Measurements from ENCODE around the gene TRAK2.

The TRAK2 gene

DNA sequence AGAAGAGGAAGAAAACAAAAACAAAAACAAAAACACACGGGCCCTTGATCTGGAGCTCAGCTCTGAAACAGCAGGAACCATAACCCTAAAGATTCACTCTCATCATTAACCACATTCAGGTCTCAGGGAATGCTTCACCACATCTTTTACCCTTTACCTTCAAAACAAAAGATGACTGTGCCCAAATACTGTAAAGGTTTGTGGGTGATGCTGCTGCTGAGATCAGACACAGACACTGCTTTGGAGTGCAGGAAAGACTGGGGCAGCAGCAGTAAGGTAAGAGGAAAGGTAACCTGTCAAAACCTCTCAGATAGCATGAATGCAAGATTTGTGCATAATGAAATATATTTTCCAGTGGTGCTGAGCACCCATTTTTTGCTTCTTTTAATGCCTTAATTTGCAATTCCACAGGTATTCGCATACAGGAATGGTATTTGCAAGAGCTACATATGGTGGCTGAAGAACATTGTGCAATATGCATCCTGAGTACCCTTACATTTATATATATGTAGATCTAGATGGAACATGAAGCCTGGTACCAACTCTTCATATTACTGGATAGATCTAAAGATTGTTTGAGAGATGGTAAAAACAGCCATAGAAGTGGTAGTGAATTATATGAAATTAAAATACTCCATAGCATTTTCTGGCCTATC is 90.1 kb downstream of the TRAK2 start:
- H3K4me2 ChIP-seq (ENCODE audit: low read depth, low read length, poor library complexity, severe bottlenecking) = no peak overlapping the region
- H3F3A ChIP-seq (ENCODE audit: low read depth) = no peaks in the 10 kb centered on the region
- H3K9me3 ChIP-seq (ENCODE audit: insufficient read depth, low read depth, low read length) = no peaks in the 10 kb centered on the region
- H3K9me2 ChIP-seq (replicated peaks; ENCODE audit: low read depth, low read length) = no peaks in the 10 kb centered on the region
- no peaks in the 10 kb centered on the region for H3K27me3 ChIP-seq (ENCODE audit: insufficient read depth, low read length, poor library complexity, severe bottlenecking)
- TF ChIP-seq CTCF (conservative IDR thresholded peaks at IDR 0.05; ENCODE audit: low read length) = no peak
- no peak for TF ChIP-seq EZH2phosphoT487 (IDR thresholded peaks at IDR 0.05; ENCODE audit: borderline replicate concordance)
- no peaks in the 10 kb centered on the region for H3K4me1 ChIP-seq (ENCODE audit: insufficient read depth, low read length, poor library complexity, severe bottlenecking)
- H3K4me3 ChIP-seq (ENCODE audit: low read length, poor library complexity, severe bottlenecking) = no peak overlapping the region
- no peak overlapping the region for H3K9ac ChIP-seq (ENCODE audit: low read depth, low read length, poor library complexity, severe bottlenecking)
- no peaks in the 10 kb centered on the region for H3K36me3 ChIP-seq (ENCODE audit: insufficient read depth, low read length)
- H2AFZ ChIP-seq (ENCODE audit: low read length) = no peak overlapping the region
- H4K20me1 ChIP-seq (ENCODE audit: insufficient read depth, low read length, poor library complexity, severe bottlenecking) = no peaks in the 10 kb centered on the region
- H3K79me2 ChIP-seq (ENCODE audit: insufficient read depth, low read length) = no peaks in the 10 kb centered on the region

- H3K4me3 ChIP-seq (ENCODE audit: low read length, poor library complexity, severe bottlenecking) = no peak overlapping the region
- no peaks in the 10 kb centered on the region for H3K4me1 ChIP-seq (ENCODE audit: insufficient read depth, low read length, poor library complexity, severe bottlenecking)
- H3K79me2 ChIP-seq (ENCODE audit: insufficient read depth, low read length) = no peaks in the 10 kb centered on the region
- no peaks in the 10 kb centered on the region for H3K9me3 ChIP-seq (ENCODE audit: insufficient read depth, low read depth, low read length)
- no peak overlapping the region for H3K4me2 ChIP-seq (ENCODE audit: low read depth, low read length, poor library complexity, severe bottlenecking)
- no peaks in the 10 kb centered on the region for H4K20me1 ChIP-seq (ENCODE audit: insufficient read depth, low read length, poor library complexity, severe bottlenecking)
- no peaks in the 10 kb centered on the region for H3K27me3 ChIP-seq (ENCODE audit: insufficient read depth, low read length, poor library complexity, severe bottlenecking)
- H3F3A ChIP-seq (ENCODE audit: low read depth) = no peaks in the 10 kb centered on the region
- no peak for TF ChIP-seq EZH2phosphoT487 (IDR thresholded peaks at IDR 0.05; ENCODE audit: borderline replicate concordance)
- H2AFZ ChIP-seq (ENCODE audit: low read length) = no peak overlapping the region
- H3K36me3 ChIP-seq (ENCODE audit: insufficient read depth, low read length) = no peaks in the 10 kb centered on the region
- H3K9ac ChIP-seq (ENCODE audit: low read depth, low read length, poor library complexity, severe bottlenecking) = no peak overlapping the region
- H3K9me2 ChIP-seq (replicated peaks; ENCODE audit: low read depth, low read length) = no peaks in the 10 kb centered on the region
Observed at GRCh38 chr2:201360256-201360655, 91.0 kb downstream of the TRAK2 start.

DNA sequence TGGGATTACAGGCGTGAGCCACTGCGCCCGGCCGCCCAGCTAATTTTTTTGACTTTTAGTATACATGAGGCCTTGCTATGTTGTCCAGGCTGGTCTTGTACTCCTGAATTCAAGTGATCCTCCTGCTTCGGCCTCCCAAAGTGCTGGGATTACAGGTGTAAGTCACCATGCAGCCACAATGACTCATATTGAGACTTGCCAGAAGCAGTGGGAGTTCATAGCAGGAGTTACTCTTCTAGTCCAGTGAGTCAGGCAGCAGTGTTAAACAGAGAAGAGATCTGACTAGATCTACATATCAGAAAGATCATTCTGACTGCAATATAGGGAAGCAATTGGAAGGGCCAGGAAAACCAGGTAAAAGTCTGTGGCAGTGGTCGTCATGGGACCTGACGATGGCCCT is 92.6 kb downstream of the TRAK2 start:
- Histone ChIP-seq H3K4me1 (ENCODE audit: insufficient read depth, low read length, poor library complexity, severe bottlenecking) (no peaks in the 10 kb centered on the region), H3K9ac (ENCODE audit: low read depth, low read length, poor library complexity, severe bottlenecking) (no peak overlapping the region), H4K20me1 (ENCODE audit: insufficient read depth, low read length, poor library complexity, severe bottlenecking) (no peaks in the 10 kb centered on the region), H3K9me2 (replicated peaks; ENCODE audit: low read depth, low read length) (no peaks in the 10 kb centered on the region), H3K4me3 (ENCODE audit: low read length, poor library complexity, severe bottlenecking) (no peak overlapping the region), H3K36me3 (ENCODE audit: insufficient read depth, low read length) (no peaks in the 10 kb centered on the region), H3K4me2 (ENCODE audit: low read depth, low read length, poor library complexity, severe bottlenecking) (no peak overlapping the region), H3K9me3 (ENCODE audit: insufficient read depth, low read depth, low read length) (no peaks in the 10 kb centered on the region), H3K27me3 (ENCODE audit: insufficient read depth, low read length, poor library complexity, severe bottlenecking) (no peaks in the 10 kb centered on the region), H3F3A (ENCODE audit: low read depth) (no peaks in the 10 kb centered on the region), H3K79me2 (ENCODE audit: insufficient read depth, low read length) (no peaks in the 10 kb centered on the region), H2AFZ (ENCODE audit: low read length) (no peak overlapping the region)
- no peak for TF ChIP-seq CTCF (conservative IDR thresholded peaks at IDR 0.05; ENCODE audit: low read length)
- TF ChIP-seq EZH2phosphoT487 (IDR thresholded peaks at IDR 0.05; ENCODE audit: borderline replicate concordance) = no peak

GRCh38 chr2:201357221-201357620 is 94.0 kb downstream of the TRAK2 start, which contains the start of gene FLACC1:
Gene FLACC1 (minus strand): TSS chr2:201357345. CDS start chr2:201351404, 5,941 bp downstream.
- Histone ChIP-seq H3K4me2 (ENCODE audit: low read depth, low read length, poor library complexity, severe bottlenecking) (no peak within 1 kb of the TSS), H3K9ac (ENCODE audit: low read depth, low read length, poor library complexity, severe bottlenecking) (no peak within 1 kb of the TSS), H3K9me3 (ENCODE audit: insufficient read depth, low read depth, low read length) (no peaks in the 10 kb centered on the region), H2AFZ (ENCODE audit: low read length) (no peak within 1 kb of the TSS), H3K4me1 (ENCODE audit: insufficient read depth, low read length, poor library complexity, severe bottlenecking) (no peaks in the 10 kb centered on the region), H4K20me1 (ENCODE audit: insufficient read depth, low read length, poor library complexity, severe bottlenecking) (no peaks in the 10 kb centered on the region), H3K27me3 (ENCODE audit: insufficient read depth, low read length, poor library complexity, severe bottlenecking) (no peaks in the 10 kb centered on the region), H3K79me2 (ENCODE audit: insufficient read depth, low read length) (no peaks in the 10 kb centered on the region), H3F3A (ENCODE audit: low read depth) (no peaks in the 10 kb centered on the region), H3K36me3 (ENCODE audit: insufficient read depth, low read length) (no peaks in the 10 kb centered on the region), H3K9me2 (replicated peaks; ENCODE audit: low read depth, low read length) (no peaks in the 10 kb centered on the region), H3K4me3 (ENCODE audit: low read length, poor library complexity, severe bottlenecking) (no peak within 1 kb of the TSS)
- TF ChIP-seq EZH2phosphoT487 (IDR thresholded peaks at IDR 0.05; ENCODE audit: borderline replicate concordance) (no peak), CTCF (conservative IDR thresholded peaks at IDR 0.05; ENCODE audit: low read length) (no peak)

Data from Loucy (cell line).